Embryonic facial prominence (tissue), 1 donor: ENCODE results near the gene CDH13.

Experiments used
- DNase-seq: peaks from one replicate; pipeline ENCODE4 v3.0.0-alpha.2; 2016; ENCODE audit errors: extremely low spot score

Gene CDH13

DNA sequence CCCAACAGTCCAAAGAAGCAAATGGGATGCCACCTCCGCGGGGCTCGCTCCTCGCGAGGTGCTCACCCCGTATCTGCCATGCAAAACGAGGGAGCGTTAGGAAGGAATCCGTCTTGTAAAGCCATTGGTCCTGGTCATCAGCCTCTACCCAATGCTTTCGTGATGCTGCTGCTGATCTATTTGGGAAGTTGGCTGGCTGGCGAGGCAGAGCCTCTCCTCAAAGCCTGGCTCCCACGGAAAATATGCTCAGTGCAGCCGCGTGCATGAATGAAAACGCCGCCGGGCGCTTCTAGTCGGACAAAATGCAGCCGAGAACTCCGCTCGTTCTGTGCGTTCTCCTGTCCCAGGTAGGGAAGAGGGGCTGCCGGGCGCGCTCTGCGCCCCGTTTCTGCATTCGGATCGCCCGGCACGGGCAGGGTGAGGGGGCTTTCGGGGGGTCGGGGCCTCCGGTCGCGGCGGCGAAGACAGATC, at the start of gene CDH13:
CDH13 (plus strand) TSS at position 179 of the 471 bp plus-strand sequence.
- no peak for DNase-seq

GRCh38 chr16:82580298-82580890, 46.4 kb upstream of the CDH13 start:
- DNase-seq: no peak

- no peak for DNase-seq
Measured at GRCh38 chr16:82582975-82583374, 43.8 kb upstream of the CDH13 start.

- no peak for DNase-seq
Measured at GRCh38 chr16:82583422-82583821, 43.3 kb upstream of the CDH13 start.

DNA sequence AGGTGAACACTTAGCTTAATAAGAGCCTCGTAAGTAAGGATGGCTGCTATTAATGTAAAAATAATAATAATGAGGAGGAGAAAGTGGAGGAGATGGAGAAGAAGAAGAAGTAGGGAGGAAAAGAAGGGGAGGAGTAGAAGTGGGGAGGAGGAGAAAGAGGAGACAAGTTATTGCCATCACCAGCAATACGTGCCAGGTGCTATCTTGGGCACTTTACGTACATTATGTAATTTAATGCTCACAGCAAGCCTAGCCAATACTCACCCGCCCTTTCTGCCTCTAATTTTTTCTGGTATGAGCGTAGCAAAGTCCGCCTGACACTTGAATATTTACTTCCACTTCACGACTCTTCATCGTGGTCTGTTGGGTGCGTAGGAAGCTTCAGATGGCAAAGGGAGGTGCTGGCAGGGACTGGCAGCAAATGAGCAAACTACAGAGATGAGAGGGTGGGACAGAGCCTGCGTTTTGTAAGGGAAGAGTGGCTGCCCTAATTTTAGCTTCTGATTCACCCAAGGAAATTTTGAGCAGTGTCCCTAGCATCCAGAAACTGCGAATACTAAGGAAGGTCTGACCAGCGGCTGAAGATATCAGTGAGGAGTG, 42.1 kb upstream of the CDH13 start:
- DNase-seq: no peak

GRCh38 chr16:82585675-82586074, 41.1 kb upstream of the CDH13 start:
- no peak for DNase-seq

GRCh38 chr16:82586130-82586529, 40.6 kb upstream of the CDH13 start:
- no peak for DNase-seq

DNA sequence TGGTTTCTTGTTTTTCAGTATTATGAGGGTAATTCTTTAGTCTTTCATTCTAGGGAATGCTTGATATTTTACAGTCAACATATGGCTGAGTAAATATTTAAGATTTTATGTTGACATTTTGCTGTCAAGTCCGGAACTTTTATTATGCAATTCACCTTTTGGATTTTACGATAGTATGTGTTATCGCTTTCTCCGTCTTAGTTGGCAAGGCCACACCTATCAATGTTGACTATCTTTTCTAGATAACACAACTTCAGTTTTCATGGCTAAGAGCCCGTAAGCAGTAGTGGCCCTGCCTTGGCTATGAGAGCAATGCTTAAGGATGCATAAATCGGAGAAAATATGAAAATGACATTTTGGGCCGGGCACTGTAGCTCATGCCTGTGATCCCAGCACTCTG, 39.5 kb upstream of the CDH13 start:
- no peak for DNase-seq

GRCh38 chr16:82589407-82589806, 37.4 kb upstream of the CDH13 start:
- DNase-seq: no peak

- no peak for DNase-seq
Measured at GRCh38 chr16:82594114-82594513, 32.7 kb upstream of the CDH13 start.

- no peak for DNase-seq
Measured at GRCh38 chr16:82598771-82599170, 28.0 kb upstream of the CDH13 start.

DNA sequence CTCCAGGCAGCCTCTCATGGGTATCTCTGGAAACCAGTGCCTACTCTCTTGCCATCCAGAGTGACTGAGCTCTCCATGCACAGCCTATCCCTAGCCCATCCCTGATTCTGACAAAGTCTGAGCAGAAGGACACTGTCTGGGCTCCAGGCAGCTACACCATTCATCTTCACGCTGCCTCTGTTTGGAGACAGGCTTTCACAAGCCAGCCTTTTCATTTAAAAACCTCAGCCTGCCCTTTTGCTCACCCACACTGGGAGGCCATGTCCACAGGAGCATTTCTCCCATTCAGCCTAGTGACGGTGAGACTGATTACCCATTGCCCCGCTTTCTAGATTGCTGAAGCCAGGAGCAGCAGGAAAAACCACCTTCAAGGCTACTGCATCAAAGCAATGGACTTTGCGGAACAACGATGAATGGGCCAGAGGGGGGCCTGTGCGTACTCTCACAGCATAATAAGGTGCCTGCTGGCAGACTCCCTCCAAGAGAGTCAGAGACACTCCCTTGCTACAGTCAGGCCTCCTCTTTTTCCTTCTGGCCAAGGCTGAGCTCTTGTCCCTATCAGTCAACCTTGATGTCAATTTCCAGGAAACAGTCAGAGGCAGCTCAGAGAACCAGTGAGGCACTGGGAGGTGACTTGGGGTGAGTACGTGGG, 24.7 kb upstream of the CDH13 start:
- DNase-seq: no peak

- no peak for DNase-seq
Measured at GRCh38 chr16:82603784-82604411, 22.9 kb upstream of the CDH13 start.

- no peak for DNase-seq
Measured at GRCh38 chr16:82605076-82605475, 21.7 kb upstream of the CDH13 start.

DNA sequence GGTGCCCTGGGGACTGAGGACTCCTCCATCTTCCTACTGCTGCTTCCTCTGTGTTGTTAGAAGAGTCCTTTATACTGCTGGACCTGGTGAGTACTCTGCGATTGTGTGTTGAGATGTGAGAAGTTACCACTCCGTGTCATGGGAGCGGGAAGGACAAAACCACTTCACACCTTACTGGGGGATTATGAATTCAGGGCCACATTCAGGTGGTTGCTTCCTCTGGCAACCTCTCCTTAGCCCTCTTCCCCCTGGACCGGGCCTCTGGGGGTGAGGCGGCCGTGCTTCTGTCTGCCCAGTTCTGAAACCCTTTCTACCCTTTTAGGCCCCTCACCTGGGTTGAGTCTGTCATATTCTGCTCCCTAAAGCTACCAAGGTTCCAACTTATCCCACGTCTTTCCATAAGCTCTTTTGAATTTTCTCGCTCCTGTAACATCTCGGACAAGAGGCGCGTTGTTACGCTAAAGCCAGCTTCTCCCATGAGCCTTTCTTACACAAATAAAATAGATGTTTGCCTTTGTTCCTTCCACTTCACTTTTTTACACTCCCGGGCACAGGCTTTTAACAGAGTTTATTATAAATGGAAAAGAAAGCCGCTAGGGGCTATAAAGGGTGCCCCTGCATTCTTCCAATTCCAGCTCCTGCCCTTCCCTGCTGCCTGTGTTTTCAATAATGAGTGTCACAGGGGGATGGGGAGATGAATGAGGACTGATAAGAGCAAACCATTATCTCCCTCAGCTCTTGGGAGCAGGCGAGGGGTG, 20.7 kb upstream of the CDH13 start:
- DNase-seq: no peak

- no peak for DNase-seq
Measured at GRCh38 chr16:82609140-82609539, 17.6 kb upstream of the CDH13 start.

DNA sequence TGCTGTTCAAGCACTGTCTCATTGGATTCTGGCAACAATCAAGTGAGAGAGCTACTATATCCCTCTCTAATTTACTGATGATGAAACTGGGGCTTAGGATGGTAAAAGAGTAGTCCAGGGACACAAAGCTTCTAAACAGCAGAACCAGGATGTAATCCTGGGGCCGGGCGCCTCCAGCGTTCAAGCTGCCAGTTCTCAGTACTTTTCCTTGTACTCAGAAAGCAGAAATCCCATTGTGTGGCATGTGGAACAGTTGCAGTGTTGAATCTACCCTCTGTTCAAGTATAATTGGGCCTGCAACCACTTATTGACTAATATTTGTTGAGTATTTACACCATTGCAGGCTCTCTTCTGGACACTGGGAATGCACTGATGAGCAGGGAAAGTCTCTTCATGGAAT, 14.5 kb upstream of the CDH13 start:
- DNase-seq: no peak

DNA sequence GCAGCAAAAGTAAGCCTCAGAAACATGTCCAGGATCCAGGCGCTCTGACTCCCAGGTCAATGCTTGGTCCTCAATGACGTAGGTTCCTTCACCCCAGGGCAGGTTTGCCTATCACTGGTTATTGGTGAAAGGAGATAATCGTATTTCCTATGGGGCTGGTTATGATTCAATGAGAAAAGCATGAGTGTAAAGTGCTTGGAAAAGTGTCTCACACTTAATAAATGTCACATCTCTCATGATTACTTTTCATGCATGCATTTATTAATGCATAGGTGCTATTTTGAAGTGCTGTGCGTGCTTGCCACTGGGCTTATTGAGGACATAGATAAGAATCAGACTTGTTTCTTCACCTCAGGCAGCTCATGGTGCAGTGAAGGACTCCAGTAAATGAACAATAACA, 10.4 kb upstream of the CDH13 start:
- DNase-seq: no peak

GRCh38 chr16:82621781-82622180, 5.0 kb upstream of the CDH13 start:
- no peak for DNase-seq

DNA sequence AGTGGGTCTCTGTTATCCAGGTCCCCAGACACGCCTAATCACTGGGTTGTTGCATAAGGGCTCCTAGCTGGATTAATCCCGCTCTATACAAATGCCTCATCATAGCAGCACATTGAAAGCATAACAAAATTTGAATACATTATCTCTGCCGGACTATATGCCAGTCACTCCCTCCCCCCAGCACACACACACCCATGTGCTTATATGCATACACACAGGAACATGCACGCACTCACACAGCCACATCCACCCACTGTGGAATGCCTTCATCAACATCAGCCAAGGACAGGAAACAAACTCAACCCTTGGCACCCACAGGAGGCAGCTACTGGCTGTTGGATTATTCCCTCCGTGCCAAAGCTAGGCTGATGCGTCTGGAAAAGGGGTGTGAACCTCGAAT, 3.5 kb upstream of the CDH13 start:
- DNase-seq: no peak

DNA sequence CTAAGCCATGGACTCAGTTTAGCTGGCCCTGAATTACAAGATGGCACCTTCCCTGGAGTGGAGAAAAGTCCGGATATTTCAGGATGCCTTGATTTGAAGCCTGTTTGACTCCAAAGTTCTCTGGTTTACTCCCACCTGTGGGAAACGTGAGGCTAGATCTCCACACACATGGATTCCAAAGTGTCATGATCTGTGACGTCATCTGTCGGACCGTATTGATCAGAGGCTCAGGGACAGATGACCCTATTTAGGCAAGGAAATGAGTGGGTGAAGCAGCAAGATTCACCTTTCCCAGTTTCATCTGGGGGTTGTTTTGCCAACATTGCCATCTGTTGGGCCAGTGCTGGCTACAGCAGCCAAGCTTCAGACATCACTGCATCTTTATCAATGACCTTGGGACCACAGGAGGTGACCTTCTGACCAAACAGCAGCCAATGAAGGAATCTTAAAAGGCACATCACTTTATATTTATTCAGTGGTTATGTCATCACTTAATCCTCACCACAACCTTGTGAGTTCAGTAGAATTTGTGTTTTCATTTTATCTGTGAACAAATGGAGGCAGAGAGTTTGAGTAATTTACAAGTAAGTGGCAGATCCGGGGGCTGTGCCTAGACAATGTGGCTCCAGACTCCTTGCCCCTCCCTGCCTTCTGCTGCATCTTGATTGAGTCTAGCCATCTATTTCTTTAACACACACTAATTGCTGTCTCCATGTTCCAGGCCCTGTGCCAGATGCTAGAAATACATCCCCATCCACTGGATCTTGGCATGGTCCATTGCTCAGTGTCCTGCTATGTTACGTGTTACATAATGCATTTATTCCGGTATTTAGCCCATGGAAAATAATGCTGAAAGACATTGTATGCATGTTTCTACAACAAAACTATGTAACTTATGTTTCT, 1.5 kb upstream of the CDH13 start:
- DNase-seq: no peak
